HG02759 (cell line): Measurements from ENCODE around the gene BTF3L4.
"Not testable (repeated sequence)": the region's sequence is repeated elsewhere in the genome, so short reads cannot be mapped to it uniquely, and the experiment has no call there.

Experiments
- ATAC-seq: cut with Tn5 transposase; IDR thresholded peaks from one replicate; pipeline ENCODE4 v1.9.1; 2021; ENCODE audit warnings: mild to moderate bottlenecking, moderate library complexity; ENCODE audit not compliant: unreplicated experiment

BTF3L4 gene

GRCh38 chr1:52056163-52056936 lies at the start of gene BTF3L4:
Gene BTF3L4 (plus strand): TSS chr1:52056295. CDS start chr1:52059848, 3,553 bp downstream.
- ATAC-seq, result peak; percentile 81

GRCh38 chr1:52007215-52008002 lies 48.7 kb upstream of the BTF3L4 start:
- ATAC-seq, result no peak

GRCh38 chr1:52008071-52008809 lies 47.9 kb upstream of the BTF3L4 start:
- no peak for ATAC-seq

- no peak for ATAC-seq
Measured at GRCh38 chr1:52022133-52022532, 34.0 kb upstream of the BTF3L4 start.

GRCh38 chr1:52026278-52026677 lies 29.8 kb upstream of the BTF3L4 start:
- no peak for ATAC-seq

- ATAC-seq, result no peak
Measured at GRCh38 chr1:52028328-52028727, 27.8 kb upstream of the BTF3L4 start.

- ATAC-seq, result not testable (repeated sequence)
Measured at GRCh38 chr1:52028839-52029238, 27.3 kb upstream of the BTF3L4 start.

- peak; percentile 37 for ATAC-seq
Measured at GRCh38 chr1:52032124-52032784, 23.8 kb upstream of the BTF3L4 start.

- ATAC-seq, result peak; percentile 41
Measured at GRCh38 chr1:52032785-52033131, 23.3 kb upstream of the BTF3L4 start.

GRCh38 chr1:52033190-52034049 lies 22.7 kb upstream of the BTF3L4 start, which contains the start of gene KTI12:
Gene KTI12 (minus strand): TSS chr1:52033810. CDS start chr1:52033761, 49 bp downstream.
- ATAC-seq, result peak; percentile 84

GRCh38 chr1:52034050-52034384 lies 22.1 kb upstream of the BTF3L4 start:
- no peak for ATAC-seq

- no peak for ATAC-seq
Measured at GRCh38 chr1:52037402-52037814, 18.7 kb upstream of the BTF3L4 start.

GRCh38 chr1:52037909-52038308 lies 18.2 kb upstream of the BTF3L4 start:
- ATAC-seq, result no peak

GRCh38 chr1:52041551-52042185 lies 14.4 kb upstream of the BTF3L4 start:
- ATAC-seq, result no peak

GRCh38 chr1:52045236-52045635 lies 10.9 kb upstream of the BTF3L4 start:
- no peak for ATAC-seq

GRCh38 chr1:52045666-52046195 lies 10.4 kb upstream of the BTF3L4 start:
- ATAC-seq, result not testable (repeated sequence)

GRCh38 chr1:52049337-52049736 lies 6.8 kb upstream of the BTF3L4 start:
- ATAC-seq, result not testable (repeated sequence)

GRCh38 chr1:52053862-52054261 lies 2.2 kb upstream of the BTF3L4 start:
- ATAC-seq, result no peak

- ATAC-seq, result no peak
Measured at GRCh38 chr1:52054496-52055065, 1.5 kb upstream of the BTF3L4 start.
